Stimulated activated CD8-positive, alpha-beta memory T cell treated with anti-CD3 and anti-CD28 coated beads, Interleukin-7, amount 100 ng/mL, for 4 hours (primary cell): Measurements from ENCODE around the gene RBBP8NL.

Experiments
- DNase-seq, 2 donors: peaks; one replicate each; pipeline ENCODE4 v3.0.0-alpha.2; 2020; ENCODE audit warnings: low read depth in 2 of 2

The RBBP8NL gene

GRCh38 chr20:62427172-62428001 lies at the start of gene RBBP8NL:
Gene RBBP8NL, minus strand, starts transcription at chr20:62427539. Its CDS starts 7,892 bp downstream, at chr20:62419647.
- no peak for DNase-seq

GRCh38 chr20:62476056-62476838 lies 48.9 kb upstream of the RBBP8NL start:
- DNase-seq = no peak

- no peak for DNase-seq
Measured at GRCh38 chr20:62475772-62476055, 48.4 kb upstream of the RBBP8NL start, which contains the start of gene GATA5. Gene GATA5, minus strand, starts transcription at chr20:62475995. Its CDS starts 474 bp downstream, at chr20:62475521.

- no peak for DNase-seq
Measured at GRCh38 chr20:62475027-62475771, 47.9 kb upstream of the RBBP8NL start.

GRCh38 chr20:62474604-62475026 lies 47.3 kb upstream of the RBBP8NL start:
- no peak for DNase-seq

- DNase-seq = no peak
Measured at GRCh38 chr20:62473717-62474603, 46.6 kb upstream of the RBBP8NL start.

GRCh38 chr20:62472941-62473585 lies 45.7 kb upstream of the RBBP8NL start:
- no peak for DNase-seq

- no peak for DNase-seq
Measured at GRCh38 chr20:62472138-62472940, 45.0 kb upstream of the RBBP8NL start.

- DNase-seq = no peak
Measured at GRCh38 chr20:62470459-62470858, 43.1 kb upstream of the RBBP8NL start.

GRCh38 chr20:62470001-62470400 lies 42.7 kb upstream of the RBBP8NL start:
- no peak for DNase-seq

- no peak for DNase-seq
Measured at GRCh38 chr20:62469352-62469751, 42.0 kb upstream of the RBBP8NL start.

- DNase-seq = no peak
Measured at GRCh38 chr20:62466806-62467537, 39.6 kb upstream of the RBBP8NL start.

- no peak for DNase-seq
Measured at GRCh38 chr20:62466072-62466760, 38.9 kb upstream of the RBBP8NL start.

- no peak for DNase-seq
Measured at GRCh38 chr20:62464990-62465389, 37.7 kb upstream of the RBBP8NL start.

GRCh38 chr20:62464425-62464770 lies 37.1 kb upstream of the RBBP8NL start:
- DNase-seq = no peak

- no peak for DNase-seq
Measured at GRCh38 chr20:62463651-62464424, 36.5 kb upstream of the RBBP8NL start.

- no peak for DNase-seq
Measured at GRCh38 chr20:62462976-62463592, 35.7 kb upstream of the RBBP8NL start.
